Hepatocyte (in vitro differentiated cells): ENCODE results near the gene GLB1L2. TPM values are rescaled to one million over a fixed set of nuclear protein-coding genes. Genes with fewer than 3 reads are reported as not detected.

Source experiments
- DNase-seq: peaks from one replicate; pipeline ENCODE4 v3.0.0-alpha.2; 2016; ENCODE audit warnings: low spot score
- H2AFZ ChIP-seq: fragments of 200-600 bp; sonication (generic); 2 replicates; pipeline ENCODE4 v1.6.0; 2016; ENCODE audit warnings: antibody characterized with exemption, mild to moderate bottlenecking
- H3K27ac ChIP-seq: fragments of 200-600 bp; sonication (generic); 2 replicates; pipeline ENCODE4 v1.5.1; 2016; ENCODE audit warnings: mild to moderate bottlenecking
- H3K27me3 ChIP-seq: fragments of 200-600 bp; sonication (generic); 2 replicates; pipeline ENCODE4 v1.6.1; 2016
- H3K36me3 ChIP-seq: fragments of 200-600 bp; sonication (generic); replicated peaks from 2 replicates; pipeline ENCODE4 v1.5.1; 2016; ENCODE audit warnings: low read depth; ENCODE audit not compliant: insufficient read depth
- H3K4me1 ChIP-seq: fragments of 200-600 bp; sonication (generic); 2 replicates; pipeline ENCODE4 v1.5.1; 2016; ENCODE audit warnings: mild to moderate bottlenecking, moderate library complexity; ENCODE audit not compliant: insufficient read depth
- H3K4me2 ChIP-seq: fragments of 200-600 bp; sonication (generic); 2 replicates; pipeline ENCODE4 v1.6.0; 2016
- H3K4me3 ChIP-seq: fragments of 200-600 bp; sonication (generic); 2 replicates; pipeline ENCODE4 v1.5.1; 2016; ENCODE audit warnings: mild to moderate bottlenecking
- H3K79me2 ChIP-seq: fragments of 200-600 bp; sonication (generic); 2 replicates; pipeline ENCODE4 v1.6.0; 2017; ENCODE audit warnings: mild to moderate bottlenecking
- H3K9me2 ChIP-seq: fragments of 200-600 bp; sonication (generic); replicated peaks from 2 replicates; pipeline ENCODE4 v1.6.0; 2017; ENCODE audit warnings: mild to moderate bottlenecking; ENCODE audit not compliant: insufficient read depth
- H3K9me3 ChIP-seq: fragments of 200-600 bp; sonication (generic); 2 replicates; pipeline ENCODE4 v1.5.1; 2016; ENCODE audit warnings: low read depth, mild to moderate bottlenecking
- H4K20me1 ChIP-seq: fragments of 200-600 bp; sonication (generic); 2 replicates; pipeline ENCODE4 v1.6.0; 2016; ENCODE audit warnings: mild to moderate bottlenecking; ENCODE audit not compliant: insufficient read depth, poor library complexity, severe bottlenecking
- CTCF ChIP-seq: fragments of 200-600 bp; sonication (generic); IDR thresholded peaks from 2 replicates; pipeline ENCODE4 v1.5.1; 2016; ENCODE audit warnings: antibody characterized with exemption, mild to moderate bottlenecking; ENCODE audit not compliant: poor library complexity
- EZH2 ChIP-seq: fragments of 200-600 bp; sonication (generic); IDR thresholded peaks from 2 replicates; pipeline ENCODE4 v1.6.1; 2016; ENCODE audit warnings: antibody characterized with exemption, mild to moderate bottlenecking, borderline replicate concordance
- EZH2phosphoT487 ChIP-seq: fragments of 200-600 bp; sonication (generic); IDR thresholded peaks from one replicate; pipeline ENCODE4 v1.6.1; 2018; ENCODE audit warnings: antibody characterized with exemption, mild to moderate bottlenecking, low read depth, moderate library complexity; ENCODE audit not compliant: unreplicated experiment, severe bottlenecking
- WGBS: methylation state at CpG from one replicate; pipeline ENCODE4 v1.1.6; 2016; ENCODE audit warnings: low lambda C conversion rate; ENCODE audit errors: missing lambda C conversion rate; 5-methylcytosine and 5-hydroxymethylcytosine counted together
- polyA plus RNA-seq: library from polyadenylated mRNA; unstranded; fragments of >200 nt; fragmentation: Nextera tagmentation; extraction: Ambion mirVana; gene quantifications from 2 replicates; pipeline ENCODE4 v1.2.1, GENCODE V29; 2016
- total RNA-seq: library from RNA; depleted of rRNA; stranded (reverse); fragments of >200 nt; gene quantifications from 2 replicates; pipeline ENCODE4 v1.2.3, GENCODE V29; 2014

The GLB1L2 gene
- total and polyA plus RNA-seq, 2 experiments from 2014 or later, result 3.3 to 3.7 TPM

GRCh38 chr11:134372536-134372935 lies 40.7 kb downstream of the GLB1L2 start:
- no peaks in the 10 kb centered on the region for H3K27me3 ChIP-seq
- no peak overlapping the region for H3K27ac ChIP-seq
- no peaks in the 10 kb centered on the region for H3K9me2 ChIP-seq
- H3K9me3 ChIP-seq, result no peaks in the 10 kb centered on the region
- no peak overlapping the region for H2AFZ ChIP-seq
- TF ChIP-seq EZH2 (no peak), CTCF (no peak), EZH2phosphoT487 (no peak)
- H3K4me1 ChIP-seq, result no peaks in the 10 kb centered on the region
- 91% methylated on average over 10 of the region's 10 CpGs for WGBS
- H3K36me3 ChIP-seq, result no peaks in the 10 kb centered on the region
- DNase-seq, result no peak
- no peaks in the 10 kb centered on the region for H3K79me2 ChIP-seq
- H3K4me3 ChIP-seq, result no peak overlapping the region
- H3K4me2 ChIP-seq, result no peak overlapping the region
- H4K20me1 ChIP-seq, result no peaks in the 10 kb centered on the region

DNA sequence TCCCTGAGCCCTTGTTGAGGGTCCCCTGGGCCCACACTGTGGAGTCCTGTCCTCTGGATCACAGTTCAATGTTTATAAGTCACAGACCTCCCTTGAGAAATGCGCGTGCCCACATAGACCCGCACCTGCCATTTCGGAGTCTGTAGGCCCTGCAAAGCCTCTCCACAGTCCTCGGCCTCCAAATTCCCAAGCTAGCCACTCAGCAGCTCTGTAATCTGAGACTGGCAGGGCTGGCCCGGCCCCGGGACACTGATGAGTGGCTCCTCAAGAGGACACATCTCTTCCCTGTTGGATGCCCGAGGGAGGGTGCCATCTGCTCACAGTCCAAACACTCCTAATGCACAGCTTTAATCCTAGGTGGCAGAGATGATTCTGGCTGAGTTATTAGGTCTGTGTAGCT lies 41.2 kb downstream of the GLB1L2 start:
- no peaks in the 10 kb centered on the region for H3K79me2 ChIP-seq
- no peak for DNase-seq
- H2AFZ ChIP-seq, result no peak overlapping the region
- no peaks in the 10 kb centered on the region for H3K36me3 ChIP-seq
- no peaks in the 10 kb centered on the region for H3K4me1 ChIP-seq
- TF ChIP-seq EZH2 (no peak), CTCF (no peak), EZH2phosphoT487 (no peak)
- H4K20me1 ChIP-seq, result no peaks in the 10 kb centered on the region
- H3K4me3 ChIP-seq, result no peak overlapping the region
- H3K9me3 ChIP-seq, result no peaks in the 10 kb centered on the region
- H3K9me2 ChIP-seq, result no peaks in the 10 kb centered on the region
- no peak overlapping the region for H3K27ac ChIP-seq
- H3K27me3 ChIP-seq, result no peaks in the 10 kb centered on the region
- H3K4me2 ChIP-seq, result no peak overlapping the region
- WGBS, result 87% methylated on average over 8 of the region's 8 CpGs

DNA sequence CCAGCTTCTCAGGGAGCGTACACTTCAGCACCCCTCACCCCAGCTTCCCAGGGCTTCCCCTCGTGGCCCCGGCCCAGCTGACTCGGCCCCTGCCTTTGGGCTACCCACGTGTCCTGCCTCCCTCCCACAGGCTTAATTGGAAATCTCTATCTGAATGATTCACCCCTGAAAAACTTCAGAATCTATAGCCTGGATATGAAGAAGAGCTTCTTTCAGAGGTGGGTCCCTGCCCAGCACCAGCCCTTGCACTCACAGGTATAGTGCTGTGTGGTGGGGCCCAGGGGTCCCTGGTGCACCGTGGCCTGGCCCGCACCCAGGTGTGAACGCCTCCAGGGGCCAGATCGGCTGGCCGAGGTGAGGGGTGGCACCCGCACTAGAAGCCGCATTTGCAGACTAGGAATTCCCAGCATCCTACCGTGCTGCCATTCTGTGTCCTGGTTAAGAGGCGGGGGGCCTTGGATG lies 41.8 kb downstream of the GLB1L2 start:
- Histone ChIP-seq H3K9me3 (no peaks in the 10 kb centered on the region), H3K27ac (no peak overlapping the region), H2AFZ (no peak overlapping the region), H3K4me3 (no peak overlapping the region), H3K4me2 (no peak overlapping the region), H3K27me3 (no peaks in the 10 kb centered on the region), H3K36me3 (no peaks in the 10 kb centered on the region), H3K79me2 (no peaks in the 10 kb centered on the region), H3K4me1 (no peaks in the 10 kb centered on the region), H4K20me1 (no peaks in the 10 kb centered on the region), H3K9me2 (no peaks in the 10 kb centered on the region)
- no peak for TF ChIP-seq CTCF
- TF ChIP-seq EZH2, result no peak
- TF ChIP-seq EZH2phosphoT487, result no peak
- 90% methylated on average over 14 of the region's 14 CpGs for WGBS
- DNase-seq, result no peak

- Histone ChIP-seq H3K36me3 (no peaks in the 10 kb centered on the region), H3K27me3 (no peaks in the 10 kb centered on the region), H2AFZ (no peak overlapping the region), H4K20me1 (no peaks in the 10 kb centered on the region), H3K4me1 (no peaks in the 10 kb centered on the region), H3K9me2 (no peaks in the 10 kb centered on the region), H3K4me2 (no peak overlapping the region), H3K79me2 (no peaks in the 10 kb centered on the region), H3K9me3 (no peaks in the 10 kb centered on the region), H3K4me3 (no peak overlapping the region), H3K27ac (no peak overlapping the region)
- no peak for DNase-seq
- 84% methylated on average over 9 of the region's 9 CpGs for WGBS
- TF ChIP-seq EZH2phosphoT487 (no peak), CTCF (no peak), EZH2 (no peak)
Observed at GRCh38 chr11:134374171-134374570, 42.4 kb downstream of the GLB1L2 start.
